NCI-H1930 (cell line): ENCODE data around the gene LRP10.

ENCODE experiments used
- DNase-seq, 2 experiments: peaks; one replicate each; lab custom pipeline; 2025; lab: John Stamatoyannopoulos, UW

LRP10 gene

GRCh38 chr14:22919601-22919921, 48.0 kb downstream of the LRP10 start:
- DNase-seq, result no peak

- no peak for DNase-seq
Measured at GRCh38 chr14:22920697-22921096, 49.2 kb downstream of the LRP10 start.

- no peak for DNase-seq
Measured at GRCh38 chr14:22922294-22922693, 50.8 kb downstream of the LRP10 start.

GRCh38 chr14:22923746-22924145, 52.2 kb downstream of the LRP10 start:
- DNase-seq, result no peak

- no peak for DNase-seq
Measured at GRCh38 chr14:22925513-22925912, 54.0 kb downstream of the LRP10 start.

- DNase-seq, result no peak
Measured at GRCh38 chr14:22926316-22926715, 54.8 kb downstream of the LRP10 start.

GRCh38 chr14:22928237-22929103, 56.9 kb downstream of the LRP10 start:
- DNase-seq, result no peak

GRCh38 chr14:22929104-22929960, 57.8 kb downstream of the LRP10 start, which contains the start of gene PRMT5:
TSS of gene PRMT5 (minus strand) at chr14:22929376. CDS start at chr14:22929361, 15 bp downstream.
- peak; percentile 98 for DNase-seq

GRCh38 chr14:22929961-22930364, 58.4 kb downstream of the LRP10 start:
- no peak for DNase-seq
